ENCODE results near the gene CDH23. TPM values are rescaled to one million over a fixed set of nuclear protein-coding genes. Genes with fewer than 3 reads are reported as not detected.

Gene CDH23
- total and polyA plus RNA-seq, 2 donors (not counting 1 experiment from before 2014, with no cell fraction given): 0.01 to 0.17 TPM

GRCh38 chr10:71848325-71849275 lies 451.9 kb downstream of the CDH23 start:
- Histone ChIP-seq H3K4me1 (ENCODE audit: control insufficient read depth, extremely low read depth, insufficient read depth, low read length) (peaks cover 11% of the 10 kb centered on the region), H2AFZ (ENCODE audit: low read length) (no peak overlapping the region), H3K79me2 (ENCODE audit: control insufficient read depth, insufficient read depth, low read length) (peaks cover 71% of the 10 kb centered on the region), H3K27ac (ENCODE audit: insufficient read depth, low read length) (no peak overlapping the region), H4K20me1 (ENCODE audit: control insufficient read depth, extremely low read depth, insufficient read depth, low read length) (peaks cover 2% of the 10 kb centered on the region), H3K9ac (ENCODE audit: insufficient read depth, low read length) (no peak overlapping the region), H3K4me3 (replicated peaks in 1 of 4; ENCODE audit: control extremely low read depth in 1 of 4, insufficient read depth in 1 of 4, low read depth in 3 of 4, low read length in 4 of 4) (peak overlapping the region in 2 of 4 experiments; percentile 99), H3K27me3 (ENCODE audit: control insufficient read depth, insufficient read depth, low read length) (no peaks in the 10 kb centered on the region), H3K9me3 (ENCODE audit: control insufficient read depth, insufficient read depth, low read depth, low read length) (no peaks in the 10 kb centered on the region), H3K36me3 (ENCODE audit: control insufficient read depth, insufficient read depth, low read length) (no peaks in the 10 kb centered on the region), H3K4me2 (ENCODE audit: extremely low read depth, insufficient read depth, low read length) (peak overlapping the region; percentile 83)
- TF ChIP-seq CTCF (conservative IDR thresholded peaks at IDR 0.05 in 1 of 2, IDR thresholded peaks at IDR 0.05 in 1 of 2; ENCODE audit: low read depth in 1 of 2, low read length in 2 of 2): no peak
- no peak for TF ChIP-seq EZH2 (IDR thresholded peaks at IDR 0.05; ENCODE audit: low read length, missing control alignments)
- DNase-seq (ENCODE audit: low read depth in 2 of 2): peak in 1 of 2 donors; percentile 76

- Histone ChIP-seq H3K9ac (ENCODE audit: insufficient read depth, low read length) (no peak overlapping the region), H3K27ac (ENCODE audit: insufficient read depth, low read length) (no peak overlapping the region), H3K9me3 (ENCODE audit: control insufficient read depth, insufficient read depth, low read depth, low read length) (no peaks in the 10 kb centered on the region), H3K79me2 (ENCODE audit: control insufficient read depth, insufficient read depth, low read length) (peaks cover 63% of the 10 kb centered on the region), H3K4me1 (ENCODE audit: control insufficient read depth, extremely low read depth, insufficient read depth, low read length) (peaks cover 11% of the 10 kb centered on the region), H3K27me3 (ENCODE audit: control insufficient read depth, insufficient read depth, low read length) (no peaks in the 10 kb centered on the region), H4K20me1 (ENCODE audit: control insufficient read depth, extremely low read depth, insufficient read depth, low read length) (no peaks in the 10 kb centered on the region), H3K4me2 (ENCODE audit: extremely low read depth, insufficient read depth, low read length) (peak overlapping the region; percentile 83), H3K4me3 (replicated peaks in 1 of 4; ENCODE audit: control extremely low read depth in 1 of 4, insufficient read depth in 1 of 4, low read depth in 3 of 4, low read length in 4 of 4) (peak overlapping the region; percentile 82 to 99 (median 92)), H3K36me3 (ENCODE audit: control insufficient read depth, insufficient read depth, low read length) (no peaks in the 10 kb centered on the region), H2AFZ (ENCODE audit: low read length) (no peak overlapping the region)
- no peak for TF ChIP-seq CTCF (conservative IDR thresholded peaks at IDR 0.05 in 1 of 2, IDR thresholded peaks at IDR 0.05 in 1 of 2; ENCODE audit: low read depth in 1 of 2, low read length in 2 of 2)
- TF ChIP-seq EZH2 (IDR thresholded peaks at IDR 0.05; ENCODE audit: low read length, missing control alignments): no peak
- DNase-seq (ENCODE audit: low read depth in 2 of 2): no peak
Measured at GRCh38 chr10:71849461-71849908, 452.8 kb downstream of the CDH23 start.

- peak overlapping the region; percentile 83 for H3K4me2 ChIP-seq (ENCODE audit: extremely low read depth, insufficient read depth, low read length)
- no peaks in the 10 kb centered on the region for H4K20me1 ChIP-seq (ENCODE audit: control insufficient read depth, extremely low read depth, insufficient read depth, low read length)
- no peaks in the 10 kb centered on the region for H3K36me3 ChIP-seq (ENCODE audit: control insufficient read depth, insufficient read depth, low read length)
- peak overlapping the region; percentile 82 to 99 (median 92) for H3K4me3 ChIP-seq (replicated peaks in 1 of 4; ENCODE audit: control extremely low read depth in 1 of 4, insufficient read depth in 1 of 4, low read depth in 3 of 4, low read length in 4 of 4)
- H2AFZ ChIP-seq (ENCODE audit: low read length): no peak overlapping the region
- H3K9me3 ChIP-seq (ENCODE audit: control insufficient read depth, insufficient read depth, low read depth, low read length): no peaks in the 10 kb centered on the region
- H3K9ac ChIP-seq (ENCODE audit: insufficient read depth, low read length): peak overlapping the region; percentile 94
- peak overlapping the region; percentile 92 for H3K27ac ChIP-seq (ENCODE audit: insufficient read depth, low read length)
- DNase-seq (ENCODE audit: low read depth in 2 of 2): no peak
- peaks cover 11% of the 10 kb centered on the region for H3K4me1 ChIP-seq (ENCODE audit: control insufficient read depth, extremely low read depth, insufficient read depth, low read length)
- H3K79me2 ChIP-seq (ENCODE audit: control insufficient read depth, insufficient read depth, low read length): peaks cover 57% of the 10 kb centered on the region
- TF ChIP-seq CTCF (conservative IDR thresholded peaks at IDR 0.05 in 1 of 2, IDR thresholded peaks at IDR 0.05 in 1 of 2; ENCODE audit: low read depth in 1 of 2, low read length in 2 of 2) (no peak), EZH2 (IDR thresholded peaks at IDR 0.05; ENCODE audit: low read length, missing control alignments) (no peak)
- no peaks in the 10 kb centered on the region for H3K27me3 ChIP-seq (ENCODE audit: control insufficient read depth, insufficient read depth, low read length)
Measured at GRCh38 chr10:71850021-71850742, 453.5 kb downstream of the CDH23 start.

All from fibroblast of lung (primary cell).